KOPT-K1 (cell line): Measurements from ENCODE around the gene GSTT4.
"Not testable (repeated sequence)": the region's sequence is repeated elsewhere in the genome, so short reads cannot be mapped to it uniquely, and the experiment has no call there.

ENCODE experiments used
- H3K27ac ChIP-seq: fragments of 200-600 bp; sonication (generic); 2 replicates; pipeline ENCODE4 v1.5.1; 2016; ENCODE audit warnings: antibody characterized with exemption, mild to moderate bottlenecking, low read depth, low read length; ENCODE audit not compliant: poor library complexity, severe bottlenecking
- H3K36me3 ChIP-seq: fragments of 200-600 bp; sonication (generic); 2 replicates; pipeline ENCODE4 v1.5.1; 2017; ENCODE audit warnings: antibody characterized with exemption, mild to moderate bottlenecking, low read length, moderate library complexity; ENCODE audit not compliant: insufficient read depth
- H3K9me3 ChIP-seq: fragments of 200-600 bp; sonication (generic); 2 replicates; pipeline ENCODE4 v1.5.1; 2017; ENCODE audit warnings: antibody characterized with exemption, low read length, mild to moderate bottlenecking; ENCODE audit not compliant: insufficient read depth, poor library complexity, severe bottlenecking

GSTT4 gene

DNA sequence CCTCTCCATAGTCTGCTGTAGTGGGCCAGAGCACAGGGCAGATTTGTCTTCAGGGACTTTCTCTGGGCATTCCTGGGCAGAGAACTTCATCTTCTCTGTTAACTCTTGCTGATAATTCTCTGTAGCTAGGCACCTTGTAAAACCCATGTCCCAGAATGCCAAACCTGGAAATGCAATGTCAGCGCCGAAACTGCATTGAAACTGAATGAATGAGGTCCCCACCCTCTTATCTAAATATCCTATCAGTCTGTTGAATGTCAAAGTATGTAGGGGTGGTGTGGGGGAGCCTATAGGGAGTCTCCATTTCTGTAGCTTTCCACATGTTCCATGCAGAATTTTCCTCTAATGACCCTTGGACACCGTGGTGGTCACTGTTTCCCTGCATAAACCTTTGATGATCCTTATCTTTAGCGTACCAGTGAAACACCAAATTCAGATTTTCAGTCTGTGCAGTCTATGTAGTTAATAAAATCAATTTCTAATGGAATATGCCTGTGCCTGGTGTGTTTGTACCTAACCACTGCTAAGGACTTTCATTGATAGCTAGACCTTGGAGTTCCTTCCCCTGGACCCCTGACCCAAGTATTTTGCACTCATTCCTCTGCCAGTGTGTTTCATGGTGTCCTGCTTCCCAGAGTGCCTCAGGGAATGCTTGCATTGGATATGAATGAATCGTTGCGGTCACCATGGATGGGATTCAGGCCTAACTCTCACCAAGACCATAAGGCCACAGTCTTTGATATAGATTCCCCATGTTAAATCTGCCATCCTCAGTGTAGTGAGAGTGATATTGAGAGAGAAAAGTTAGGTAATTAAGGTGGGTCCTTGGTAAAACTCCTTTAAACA is 3.4 kb upstream of the GSTT4 start:
- 0 out of 2 replicates have a peak, but pooled peaks cover 1% of the 10 kb centered on the region for H3K36me3 ChIP-seq
- H3K9me3 ChIP-seq: peaks cover 3% of the 10 kb centered on the region
- H3K27ac ChIP-seq: no peak overlapping the region

DNA sequence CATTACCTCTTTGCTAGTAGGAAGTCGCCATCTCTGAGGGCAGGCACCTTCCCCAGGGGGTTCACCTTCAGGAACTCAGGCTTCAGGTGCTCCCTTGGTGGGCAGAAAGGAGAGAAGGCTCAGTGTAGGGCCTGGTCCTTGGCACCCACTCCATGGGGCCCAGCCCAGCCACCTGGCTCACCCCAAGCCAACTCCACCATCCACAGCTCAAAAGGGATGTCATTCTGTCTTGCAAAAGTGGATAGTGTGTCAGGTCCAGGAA is 2.7 kb upstream of the GSTT4 start:
- Histone ChIP-seq H3K36me3 (no peaks in the 10 kb centered on the region), H3K9me3 (peaks cover 3% of the 10 kb centered on the region), H3K27ac (no peak overlapping the region)

DNA sequence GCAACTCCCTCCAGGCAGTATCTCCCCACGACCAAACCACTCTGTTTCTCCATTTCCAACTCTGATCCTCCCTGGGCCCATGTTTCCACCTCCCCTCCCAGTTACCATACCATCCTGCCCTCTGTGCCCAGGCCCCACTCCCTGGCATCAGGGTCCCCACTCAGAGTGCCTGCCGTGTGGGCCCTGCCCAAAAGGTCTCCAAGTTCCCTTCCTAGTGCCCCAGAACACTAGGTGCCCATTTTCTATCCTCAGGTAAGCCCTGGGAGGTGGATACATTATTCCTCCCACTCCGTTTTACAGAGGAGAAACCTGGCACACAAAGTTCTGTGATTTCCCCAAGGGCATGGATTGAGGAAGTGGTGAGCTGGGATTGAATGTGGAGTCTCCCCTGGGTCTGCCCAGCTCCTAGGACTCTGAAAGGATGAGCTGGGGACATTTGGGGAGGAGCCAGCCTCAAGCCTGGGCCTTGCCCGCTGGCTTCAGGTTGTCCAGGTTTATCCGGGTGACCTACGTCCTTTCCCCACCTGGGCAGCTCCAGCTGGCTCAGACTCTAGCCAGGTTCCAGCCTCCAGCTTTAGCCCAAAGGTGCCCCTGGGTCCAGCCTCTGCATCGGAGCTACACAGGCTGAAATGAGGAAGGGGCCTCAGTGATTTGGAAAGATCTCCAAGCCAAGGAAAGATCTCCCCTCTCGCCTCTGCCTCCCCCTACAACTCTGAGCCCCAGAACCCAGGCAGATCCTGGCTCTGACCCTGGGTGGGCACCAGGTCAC is 2.2 kb upstream of the GSTT4 start:
- Histone ChIP-seq H3K27ac (no peak overlapping the region), H3K9me3 (peaks cover 3% of the 10 kb centered on the region), H3K36me3 (no peaks in the 10 kb centered on the region)

DNA sequence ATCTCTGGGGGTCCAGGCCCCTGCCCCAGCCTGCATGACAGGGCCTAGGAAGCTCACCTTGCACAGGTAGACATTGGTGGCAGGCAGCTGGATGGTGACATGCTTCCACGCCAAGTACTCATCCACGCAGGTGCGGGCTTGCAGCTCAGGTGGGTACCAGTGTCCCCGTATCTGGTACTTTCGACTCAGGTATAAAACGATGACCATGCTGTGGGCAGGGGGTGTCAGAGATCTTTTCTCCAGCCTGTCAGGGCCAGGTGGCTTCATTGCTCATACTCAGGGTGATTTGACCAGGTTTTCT is 1.6 kb upstream of the GSTT4 start:
- H3K9me3 ChIP-seq: peaks cover 3% of the 10 kb centered on the region
- H3K36me3 ChIP-seq: no peaks in the 10 kb centered on the region
- H3K27ac ChIP-seq: no peak overlapping the region

DNA sequence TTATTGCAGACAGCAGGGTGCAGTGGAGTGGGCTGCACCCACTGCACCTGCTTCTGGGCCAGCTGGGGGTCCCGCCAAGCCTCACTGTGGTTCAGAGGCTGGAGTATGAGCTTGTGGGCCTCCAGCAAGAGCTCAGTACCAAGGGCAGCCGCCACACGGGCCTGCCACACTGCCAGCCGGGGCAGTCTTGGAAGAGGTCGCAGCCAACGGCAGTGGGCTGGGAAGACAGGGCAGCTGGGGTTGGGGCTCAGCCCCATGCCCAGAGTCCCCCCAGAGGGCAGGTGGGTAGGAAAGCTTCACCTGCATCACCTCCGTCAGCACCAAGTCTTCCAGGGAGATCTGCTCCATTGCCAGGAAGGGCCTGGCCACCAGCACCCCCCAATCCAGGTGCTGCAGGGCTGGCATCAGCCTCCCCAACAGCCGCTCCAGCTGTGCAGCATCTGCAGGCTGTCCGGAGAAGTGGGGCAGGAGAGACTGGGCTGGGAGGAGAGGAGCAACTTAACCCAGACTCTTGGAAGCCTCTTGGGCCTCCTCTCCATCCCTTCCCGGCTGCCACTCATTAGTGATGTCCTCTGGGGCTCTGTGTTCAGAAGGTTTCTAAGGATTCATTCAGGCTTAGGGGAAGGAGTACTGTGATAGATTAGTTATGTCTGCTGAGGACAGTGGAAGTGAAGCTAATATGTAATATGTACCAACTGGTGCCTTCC is 1.1 kb upstream of the GSTT4 start:
- no peak overlapping the region for H3K27ac ChIP-seq

DNA sequence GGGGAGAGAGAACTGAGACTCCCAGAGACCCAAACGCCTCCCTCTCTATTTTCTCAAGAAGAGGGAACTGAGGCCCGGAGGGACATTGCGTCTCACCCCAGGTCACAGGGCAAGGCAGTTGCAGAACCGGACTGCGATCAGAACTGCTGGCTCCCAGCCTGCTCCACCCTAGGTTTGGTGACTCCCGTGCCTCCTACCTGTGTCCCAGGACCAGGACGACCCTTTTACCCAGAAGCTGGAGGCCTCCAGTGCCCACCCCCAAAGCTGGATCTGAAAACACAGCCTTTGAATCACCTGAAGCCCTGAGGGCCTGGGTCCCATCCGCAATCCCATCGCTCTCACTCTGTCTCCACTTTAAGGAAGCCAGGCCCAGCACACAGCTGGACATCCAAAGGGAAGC is 1.4 kb downstream of the GSTT4 start:
- H3K36me3 ChIP-seq: no peaks in the 10 kb centered on the region
- H3K27ac ChIP-seq: no peak overlapping the region
- H3K9me3 ChIP-seq: no peaks in the 10 kb centered on the region

More for the DNA sequence above, 1.1 kb upstream of the GSTT4 start:
- H3K36me3 ChIP-seq: no peaks in the 10 kb centered on the region
- peaks cover 3% of the 10 kb centered on the region for H3K9me3 ChIP-seq

DNA sequence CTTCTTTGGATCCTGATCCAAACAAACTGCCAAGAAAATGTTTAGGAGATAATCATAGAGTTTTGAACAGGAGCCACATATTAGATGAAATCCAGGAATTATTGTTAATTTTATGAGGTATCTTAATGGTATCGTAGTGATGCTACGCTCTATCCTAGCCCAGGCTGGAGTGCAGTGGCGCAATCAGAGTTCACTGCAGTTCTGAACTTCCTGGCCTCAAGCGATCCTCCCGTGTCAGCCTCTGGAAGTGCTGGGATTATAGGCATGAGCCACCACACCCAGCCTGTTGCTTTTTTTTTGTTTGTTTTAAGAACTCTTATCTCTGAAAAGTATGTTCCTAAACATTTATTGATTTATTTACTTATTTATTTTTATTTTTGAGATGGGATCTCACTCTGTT is 2.4 kb downstream of the GSTT4 start:
- H3K9me3 ChIP-seq: no peaks in the 10 kb centered on the region
- H3K27ac ChIP-seq: no peak overlapping the region
- no peaks in the 10 kb centered on the region for H3K36me3 ChIP-seq

DNA sequence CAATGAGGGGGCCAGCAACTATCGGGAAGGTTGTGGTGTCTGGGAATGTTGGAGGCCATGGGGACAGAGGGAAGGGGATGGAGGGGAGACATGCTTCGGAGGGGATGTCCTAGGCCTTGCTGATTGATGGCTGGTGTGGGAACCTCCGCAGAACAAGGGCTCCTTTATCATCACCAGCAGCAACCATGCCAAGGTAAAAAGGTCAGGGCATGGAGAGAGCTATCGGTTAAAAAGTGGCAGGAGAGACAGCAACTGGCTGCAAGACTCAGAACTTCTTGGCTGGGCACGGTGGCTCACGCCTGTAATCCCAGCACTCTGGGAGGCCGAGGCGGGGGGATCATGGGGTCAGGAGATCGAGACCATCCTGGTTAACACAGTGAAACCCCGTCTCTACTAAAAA is 3.0 kb downstream of the GSTT4 start:
- Histone ChIP-seq H3K36me3 (no peaks in the 10 kb centered on the region), H3K27ac (no peak overlapping the region), H3K9me3 (no peaks in the 10 kb centered on the region)

DNA sequence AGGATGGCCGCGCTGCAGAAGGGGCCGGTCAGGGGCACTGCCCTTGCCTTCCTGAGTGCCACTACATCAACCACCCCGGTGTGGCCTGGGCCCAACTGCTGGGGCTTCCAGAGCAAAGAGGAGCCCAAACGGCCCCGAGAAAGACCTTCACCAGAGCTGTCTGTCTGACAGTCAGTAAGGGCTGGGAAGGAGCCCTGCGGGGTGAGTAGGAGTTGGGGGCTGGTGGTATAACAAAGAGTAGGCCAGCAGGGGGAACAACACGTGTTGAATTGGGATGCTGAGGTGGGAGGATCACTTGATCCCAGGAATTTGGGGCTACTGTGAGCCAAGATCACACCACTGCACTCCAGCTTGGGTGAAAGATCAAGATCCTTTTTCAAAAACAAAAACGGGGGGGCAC is 3.9 kb downstream of the GSTT4 start:
- Histone ChIP-seq H3K36me3 (no peaks in the 10 kb centered on the region), H3K27ac (no peak overlapping the region), H3K9me3 (no peaks in the 10 kb centered on the region)

DNA sequence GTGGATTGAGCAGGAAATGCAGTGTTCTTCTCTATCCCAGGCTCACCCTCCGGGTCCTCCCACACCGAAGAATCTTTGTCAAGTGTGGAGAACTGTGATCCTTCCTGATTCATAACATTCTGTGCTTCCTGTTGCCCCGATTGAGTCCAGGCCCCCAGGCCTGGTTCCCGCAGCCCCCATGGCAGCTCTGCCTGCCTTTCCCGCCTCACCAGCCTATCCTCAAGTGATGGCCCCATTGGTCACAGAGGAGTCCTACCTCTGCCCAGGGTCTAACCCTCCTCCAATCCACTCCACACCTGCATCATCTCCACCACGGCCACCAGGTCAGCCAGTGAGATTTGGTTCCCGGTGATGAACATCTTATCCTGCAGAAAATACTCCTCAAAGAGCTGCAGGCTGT is 5.5 kb downstream of the GSTT4 start:
- H3K36me3 ChIP-seq, H3K9me3 ChIP-seq, H3K27ac ChIP-seq: not testable (repeated sequence)

DNA sequence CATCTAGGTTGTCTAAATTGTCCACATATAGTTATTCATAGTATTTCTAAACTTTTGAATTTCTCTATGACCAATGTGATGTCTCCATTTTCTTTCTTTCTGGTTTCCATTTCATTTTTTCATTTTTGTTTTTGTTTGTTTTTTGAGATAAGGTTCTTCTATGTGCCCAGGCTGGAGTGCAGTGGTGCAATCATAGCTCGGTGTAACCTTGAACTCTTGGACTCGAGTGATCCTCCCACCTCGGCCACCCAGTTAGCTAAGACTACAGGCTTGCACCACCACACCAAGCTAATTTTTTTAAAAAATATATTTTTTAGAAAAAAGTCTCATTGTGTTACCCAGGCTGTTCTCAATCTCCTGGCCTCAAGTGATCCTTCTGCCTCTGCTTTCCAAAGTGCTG is 8.2 kb downstream of the GSTT4 start:
- no peak overlapping the region for H3K27ac ChIP-seq
- H3K9me3 ChIP-seq: no peaks in the 10 kb centered on the region
- H3K36me3 ChIP-seq: no peaks in the 10 kb centered on the region

DNA sequence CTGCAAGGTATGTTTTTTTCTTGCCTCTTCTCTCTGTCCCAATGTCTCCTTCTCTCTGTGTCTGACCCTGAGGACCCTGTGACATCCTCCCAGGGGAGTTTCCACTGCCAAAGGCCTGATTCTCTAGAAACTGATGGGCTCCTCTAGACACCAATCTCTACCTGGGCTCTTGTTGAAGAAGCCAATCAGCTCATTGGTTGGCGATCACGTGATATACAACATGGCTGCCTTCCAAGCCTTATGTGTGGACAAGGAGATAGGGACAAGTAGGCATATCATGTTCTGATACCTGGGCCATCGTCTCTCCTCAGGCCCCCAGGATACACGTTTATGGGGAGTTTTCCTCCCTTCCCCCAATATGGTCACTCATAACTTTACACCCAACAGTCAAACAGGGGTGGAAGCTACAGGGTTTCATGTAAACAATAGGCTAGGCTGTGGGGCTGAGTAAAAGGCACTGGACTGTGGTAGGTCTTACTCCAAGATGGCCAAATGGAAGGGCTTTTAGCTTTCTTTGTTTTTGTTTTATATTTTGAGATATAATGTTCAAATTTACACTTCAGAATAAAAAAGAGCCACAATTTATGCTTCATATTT is 11.6 kb downstream of the GSTT4 start:
- not testable (repeated sequence) for H3K9me3 ChIP-seq, H3K27ac ChIP-seq

DNA sequence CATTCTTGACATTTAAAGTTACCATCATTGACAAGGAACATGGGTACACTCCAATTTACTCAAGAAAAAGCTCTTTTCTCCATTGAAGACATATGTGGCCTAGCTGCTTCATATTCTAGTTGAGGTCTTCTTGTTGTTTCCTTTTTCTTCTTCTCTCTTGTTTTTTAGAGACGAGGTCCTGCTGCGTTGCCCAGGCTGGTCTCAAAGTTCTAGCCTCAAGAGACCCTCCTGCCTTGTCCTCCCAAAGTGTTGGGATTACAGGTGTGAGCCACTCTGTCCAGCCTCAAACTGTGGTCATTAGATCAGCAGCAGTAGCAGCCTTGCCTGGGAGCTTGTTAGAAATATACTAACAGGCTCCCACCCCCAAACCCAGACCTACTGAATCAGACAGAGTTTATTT is 12.2 kb downstream of the GSTT4 start:
- not testable (repeated sequence) for H3K27ac ChIP-seq, H3K36me3 ChIP-seq, H3K9me3 ChIP-seq

More for the DNA sequence above, 11.6 kb downstream of the GSTT4 start:
- not testable (repeated sequence) for H3K36me3 ChIP-seq

DNA sequence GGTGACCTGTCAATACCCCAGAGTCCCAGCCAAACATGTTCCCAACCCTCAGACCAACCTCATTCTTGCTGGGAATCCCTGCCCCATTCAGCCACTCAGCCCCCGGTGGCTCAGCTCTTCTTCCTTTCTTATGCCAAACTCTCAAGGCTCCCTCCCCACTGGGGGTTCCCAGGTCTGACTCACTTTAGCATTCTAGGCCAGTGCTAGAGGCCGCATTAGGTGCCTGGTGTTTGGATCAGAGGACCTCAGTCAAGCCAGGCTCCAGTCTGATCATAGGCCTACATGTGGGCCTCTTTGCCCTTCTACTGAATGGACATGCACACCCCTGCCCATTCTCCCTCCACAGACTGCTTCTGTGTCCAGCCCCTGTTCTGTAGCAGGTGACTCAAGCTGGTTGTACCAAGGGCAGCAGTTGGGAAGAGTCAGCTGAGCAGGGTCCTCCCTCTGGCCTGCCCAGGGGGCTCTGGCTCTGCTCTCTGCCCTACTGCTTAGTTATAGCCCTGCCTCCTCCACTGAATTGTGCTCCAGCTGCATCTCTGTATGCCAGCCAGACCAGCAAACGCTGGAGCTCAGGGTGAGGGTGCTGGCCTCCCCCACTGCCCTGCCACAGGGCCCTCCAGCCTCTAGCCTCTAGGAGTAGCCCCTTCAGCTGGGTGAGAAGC is 15.5 kb downstream of the GSTT4 start:
- not testable (repeated sequence) for H3K36me3 ChIP-seq, H3K9me3 ChIP-seq, H3K27ac ChIP-seq
